ENCODE measurements around the gene SGPP2.

The SGPP2 gene

GRCh38 chr2:222592176-222592575, 167.8 kb downstream of the SGPP2 start:
- no peak for DNase-seq

GRCh38 chr2:222594679-222595078, 170.3 kb downstream of the SGPP2 start:
- no peak for DNase-seq

DNA sequence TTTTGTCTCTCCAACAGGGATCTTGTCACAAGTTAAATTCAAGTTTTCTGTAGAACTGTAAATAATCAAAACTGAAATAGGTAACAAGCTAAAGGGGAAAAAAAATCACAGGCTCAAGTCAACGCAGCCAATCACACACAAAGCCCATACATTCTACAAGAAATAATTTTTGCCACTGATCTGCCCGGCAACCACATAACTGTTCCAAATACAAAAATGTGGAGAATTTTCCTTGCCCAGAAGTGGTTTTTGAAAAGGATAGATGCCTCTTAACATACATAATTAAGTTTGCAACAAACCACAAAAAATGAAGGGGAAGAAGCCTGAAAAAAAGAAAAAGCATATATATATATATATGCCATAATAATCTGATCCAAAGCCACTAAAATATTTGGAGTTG, 171.2 kb downstream of the SGPP2 start:
- DNase-seq, result no peak

DNA sequence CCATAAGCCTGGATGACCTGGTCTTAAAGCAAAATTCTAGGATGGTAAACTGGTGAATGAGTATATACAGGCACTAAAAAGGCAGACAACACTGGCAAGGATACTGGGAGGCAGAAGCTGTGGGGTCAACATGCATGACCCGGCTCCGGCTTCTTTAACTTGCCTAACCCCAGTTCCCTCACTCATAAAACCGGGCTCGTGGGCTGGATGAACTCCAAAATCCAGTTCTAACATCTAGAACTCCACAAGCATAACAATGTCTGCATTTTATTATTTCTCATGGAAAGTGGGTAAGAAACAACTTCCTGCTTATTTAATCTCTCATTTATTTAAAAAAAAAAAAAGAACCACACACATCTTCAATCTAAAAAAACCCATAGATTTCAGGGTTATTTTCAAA, 174.3 kb downstream of the SGPP2 start:
- no peak for DNase-seq

DNA sequence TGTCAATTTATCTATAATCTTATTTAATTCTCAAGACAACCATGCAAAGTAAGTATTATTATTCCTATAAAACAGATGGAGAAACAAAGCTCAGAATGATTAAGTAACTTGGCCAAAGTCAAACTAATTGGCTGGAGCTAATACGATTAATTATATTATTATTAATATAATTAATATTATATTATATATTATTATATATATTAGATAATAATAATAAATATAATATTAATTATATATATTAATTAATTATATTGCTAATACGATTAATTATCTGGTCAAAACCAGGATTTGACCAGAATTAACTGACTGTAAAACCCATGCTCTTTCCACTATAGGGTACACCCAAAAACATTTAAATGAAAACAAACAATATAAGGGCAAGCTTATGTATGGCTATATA, 179.2 kb downstream of the SGPP2 start:
- DNase-seq, result no peak

DNA sequence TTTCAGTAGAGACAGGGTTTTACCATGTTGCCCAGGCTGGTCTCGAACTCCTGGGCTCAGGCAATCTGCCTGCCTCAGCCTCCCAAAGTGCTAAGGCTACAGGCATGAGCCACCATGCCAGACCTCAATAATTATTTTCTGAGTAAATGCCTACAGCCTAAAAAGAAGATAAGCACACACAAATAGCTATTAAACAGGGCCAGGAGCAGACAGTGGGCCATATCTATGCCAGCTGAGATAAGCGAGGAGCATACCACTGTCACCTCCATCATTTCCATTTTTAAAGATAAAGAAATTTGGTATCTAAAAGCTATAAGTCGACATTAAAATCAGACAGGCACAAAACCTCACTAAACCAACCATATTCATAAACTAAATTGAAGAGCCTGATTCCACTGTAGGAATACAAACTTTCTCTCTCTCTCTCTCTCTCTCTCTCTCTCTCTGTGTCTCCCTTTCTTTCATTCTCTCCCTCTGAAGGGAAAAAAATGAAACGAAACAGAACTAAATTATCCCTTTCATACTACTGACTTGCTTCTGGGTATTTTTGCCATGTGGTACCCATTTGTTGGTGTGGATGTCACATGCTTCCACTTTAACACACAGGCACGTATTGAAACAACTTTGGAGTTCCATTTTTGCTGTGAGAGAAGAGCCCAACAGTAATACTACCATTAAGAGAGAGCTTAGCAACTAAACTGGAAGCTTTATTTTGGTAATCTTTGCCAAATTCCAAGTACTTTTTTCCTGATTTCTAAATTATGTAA, 180.6 kb downstream of the SGPP2 start:
- no peak for DNase-seq

DNA sequence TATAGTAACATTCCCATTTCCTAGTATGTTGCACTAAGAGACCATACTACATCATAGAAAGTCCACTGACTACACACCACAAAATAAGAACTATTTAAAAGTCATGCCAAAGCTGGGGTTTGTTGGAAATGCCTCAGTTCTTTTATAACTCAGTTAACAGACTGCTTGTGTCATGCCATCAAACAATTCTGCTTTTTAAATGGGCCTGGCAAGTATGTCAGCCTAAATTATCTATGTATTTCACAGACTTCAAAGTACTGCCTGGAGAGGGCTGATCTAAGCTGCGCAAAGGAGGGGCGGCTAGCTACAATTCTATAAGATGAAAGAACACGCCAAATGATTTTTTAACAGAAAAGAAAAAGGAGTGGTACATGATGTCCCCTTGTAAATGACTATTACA, 182.0 kb downstream of the SGPP2 start:
- DNase-seq, result no peak

- no peak for DNase-seq
These were observed 183.7 kb downstream of the SGPP2 start for GRCh38 chr2:222608081-222608480.

GRCh38 chr2:222609381-222609780, 185.0 kb downstream of the SGPP2 start:
- no peak for DNase-seq
